GM18520 (cell line): ENCODE results near the gene HMCN1.
A peak's percentile ranks its signal among the peaks of the same experiment; 100 is the strongest.

Experiments used
- ATAC-seq: cut with Tn5 transposase; IDR thresholded peaks from one replicate; pipeline ENCODE4 v1.9.1; 2021; ENCODE audit not compliant: unreplicated experiment

The HMCN1 gene

GRCh38 chr1:185733818-185734735, at the start of gene HMCN1:
HMCN1 (plus strand) TSS chr1:185734391; CDS start chr1:185734780, 389 bp downstream.
- no peak for ATAC-seq

- ATAC-seq, result no peak
Observed at GRCh38 chr1:185686821-185687778, 47.1 kb upstream of the HMCN1 start.

- no peak for ATAC-seq
Observed at GRCh38 chr1:185690527-185690926, 43.7 kb upstream of the HMCN1 start.

DNA sequence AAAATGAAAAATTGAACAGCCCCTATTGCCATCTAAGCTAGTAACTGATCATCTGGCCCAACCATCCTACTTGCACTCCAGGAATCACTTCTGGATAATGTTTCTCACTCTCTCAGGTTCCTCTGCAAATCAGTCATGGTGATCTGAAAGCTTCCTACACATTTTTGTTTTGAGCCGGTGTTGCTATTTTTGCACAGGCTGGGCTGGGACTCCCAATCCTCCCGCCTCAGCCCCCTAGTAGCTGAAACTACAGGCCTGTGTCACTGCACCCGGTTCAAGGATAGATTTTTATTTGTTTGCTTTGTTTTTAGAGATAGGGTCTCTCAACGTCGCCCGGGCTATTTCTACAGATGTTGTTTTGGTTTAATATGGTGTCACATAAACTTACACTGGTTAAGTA, 40.5 kb upstream of the HMCN1 start:
- ATAC-seq, result no peak

- ATAC-seq, result peak; percentile 78
Observed at GRCh38 chr1:185694081-185694480, 40.1 kb upstream of the HMCN1 start.

DNA sequence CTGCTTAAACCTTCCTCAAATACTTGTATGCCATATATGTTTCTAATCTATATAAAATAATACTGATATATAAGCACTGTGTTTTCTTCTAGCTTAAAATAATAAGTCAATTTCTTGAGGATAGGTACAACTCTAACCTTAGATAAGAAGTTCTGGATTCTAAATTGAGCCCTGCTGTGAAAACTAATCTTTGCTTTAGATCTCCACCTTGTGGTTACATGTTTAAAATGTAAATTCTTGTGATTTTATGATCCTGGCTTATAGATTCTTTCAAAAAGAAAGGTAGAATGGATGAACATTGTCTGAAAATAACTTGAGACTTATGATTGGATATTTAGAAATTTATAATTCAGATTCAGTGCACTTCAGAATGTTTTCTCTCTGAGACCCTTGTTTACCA, 38.9 kb upstream of the HMCN1 start:
- no peak for ATAC-seq

DNA sequence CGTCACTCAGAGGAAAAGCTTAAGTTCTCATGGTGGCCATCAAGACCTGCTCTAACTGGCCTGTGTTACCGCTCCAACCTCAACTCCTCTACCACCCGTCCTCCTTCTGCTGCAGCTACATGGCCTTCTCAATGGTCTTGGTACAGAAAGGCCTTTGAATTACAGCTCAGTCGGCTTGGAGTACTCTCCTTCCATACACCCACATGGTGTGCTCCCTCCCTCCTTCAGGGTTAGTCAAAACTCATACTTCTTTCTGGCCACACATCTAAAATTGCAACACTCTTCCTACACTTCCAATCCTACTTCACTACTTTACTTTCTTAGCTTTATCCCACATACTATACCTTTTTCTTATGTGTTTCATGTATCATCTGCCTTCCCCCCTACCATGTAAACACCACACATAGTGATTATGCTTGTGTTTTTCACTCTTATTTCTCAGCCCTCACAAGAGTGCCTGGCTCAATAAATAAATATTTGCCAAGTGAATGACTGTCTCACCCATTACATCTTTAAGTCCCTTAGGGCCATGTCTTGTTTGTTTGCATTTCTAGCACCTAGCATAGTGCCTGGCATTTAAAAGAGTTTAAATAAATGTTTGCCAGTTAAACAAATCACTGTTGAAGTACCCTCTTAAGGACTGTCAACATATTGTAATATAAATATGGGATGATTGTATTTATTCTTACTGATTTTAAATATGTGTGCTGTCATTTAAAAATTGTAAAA, 37.6 kb upstream of the HMCN1 start:
- ATAC-seq, result no peak

- no peak for ATAC-seq
Observed at GRCh38 chr1:185699874-185700273, 34.3 kb upstream of the HMCN1 start.

DNA sequence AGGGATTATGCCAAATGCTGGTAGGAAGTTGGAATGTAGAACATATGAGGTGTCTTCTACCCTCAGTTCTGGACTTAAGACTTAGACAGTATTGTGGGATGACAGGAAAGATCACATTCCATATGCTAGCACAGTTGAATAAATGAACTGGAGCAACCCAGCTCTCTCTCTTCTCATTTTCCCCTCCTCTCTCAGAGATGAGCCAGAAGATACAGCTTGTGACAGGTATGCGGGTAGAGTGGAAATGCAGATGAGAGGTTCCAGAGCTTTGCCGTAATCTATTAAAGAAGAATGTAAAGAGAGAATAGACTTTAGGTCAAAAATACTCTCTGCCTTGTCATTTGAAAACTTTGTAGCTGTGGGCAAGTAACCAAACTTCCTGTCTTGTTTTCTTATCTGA, 32.5 kb upstream of the HMCN1 start:
- no peak for ATAC-seq

DNA sequence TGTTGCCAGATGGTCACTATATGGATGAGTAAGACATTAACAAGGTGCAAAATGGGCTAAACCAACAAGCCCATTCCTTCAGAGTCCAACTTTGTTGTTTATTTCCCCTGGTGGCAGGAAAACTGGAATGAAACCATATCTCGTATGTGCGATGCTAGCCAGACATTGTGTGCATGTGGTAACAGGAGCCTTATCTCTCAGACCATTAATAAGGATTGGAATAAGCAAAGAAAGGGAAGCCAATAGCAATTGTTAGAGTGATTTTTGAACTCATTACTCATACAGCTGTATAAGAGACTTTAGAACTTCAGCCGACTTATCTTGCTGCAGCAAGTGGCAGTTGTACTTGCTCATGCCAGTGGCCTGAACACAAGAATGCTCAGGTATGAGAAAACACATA, 30.0 kb upstream of the HMCN1 start:
- ATAC-seq, result no peak

DNA sequence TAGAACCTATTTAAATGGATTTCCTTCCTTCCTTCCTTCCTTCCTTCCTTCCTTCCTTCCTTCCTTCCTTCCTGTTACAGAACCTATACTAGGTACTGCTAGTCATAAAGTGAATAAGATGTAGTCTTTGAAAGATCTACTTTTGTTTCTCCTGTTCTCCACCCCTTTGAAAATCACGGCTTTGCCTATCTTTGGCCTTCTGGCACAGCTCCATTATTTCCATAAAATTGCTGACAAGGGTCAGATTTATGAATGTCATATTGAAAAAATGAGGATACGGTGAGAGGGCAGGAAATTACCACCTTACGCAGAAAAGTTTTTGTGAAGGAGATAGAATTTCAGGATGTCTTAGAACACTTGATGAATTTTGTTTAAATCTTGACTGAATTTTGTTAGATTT, 18.1 kb upstream of the HMCN1 start:
- no peak for ATAC-seq

DNA sequence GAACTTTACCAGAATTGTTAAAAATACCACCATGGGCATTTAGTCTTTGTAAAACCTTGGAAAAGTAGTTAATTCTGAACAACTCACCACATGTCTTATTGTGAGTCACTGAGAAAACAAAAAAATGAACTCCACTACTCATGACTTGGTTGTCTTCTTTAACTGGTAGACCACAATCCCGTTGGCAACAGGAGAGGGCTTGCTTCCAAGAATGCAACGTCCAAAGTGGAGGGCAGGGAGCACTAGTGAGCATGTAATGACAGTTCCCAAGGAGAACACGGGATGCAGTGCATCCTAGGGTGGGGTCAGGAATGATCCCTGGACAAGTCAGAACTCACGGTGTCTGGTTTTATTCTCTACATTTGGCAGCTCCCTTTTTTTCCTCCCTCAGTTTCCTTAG, 15.2 kb upstream of the HMCN1 start:
- ATAC-seq, result no peak

DNA sequence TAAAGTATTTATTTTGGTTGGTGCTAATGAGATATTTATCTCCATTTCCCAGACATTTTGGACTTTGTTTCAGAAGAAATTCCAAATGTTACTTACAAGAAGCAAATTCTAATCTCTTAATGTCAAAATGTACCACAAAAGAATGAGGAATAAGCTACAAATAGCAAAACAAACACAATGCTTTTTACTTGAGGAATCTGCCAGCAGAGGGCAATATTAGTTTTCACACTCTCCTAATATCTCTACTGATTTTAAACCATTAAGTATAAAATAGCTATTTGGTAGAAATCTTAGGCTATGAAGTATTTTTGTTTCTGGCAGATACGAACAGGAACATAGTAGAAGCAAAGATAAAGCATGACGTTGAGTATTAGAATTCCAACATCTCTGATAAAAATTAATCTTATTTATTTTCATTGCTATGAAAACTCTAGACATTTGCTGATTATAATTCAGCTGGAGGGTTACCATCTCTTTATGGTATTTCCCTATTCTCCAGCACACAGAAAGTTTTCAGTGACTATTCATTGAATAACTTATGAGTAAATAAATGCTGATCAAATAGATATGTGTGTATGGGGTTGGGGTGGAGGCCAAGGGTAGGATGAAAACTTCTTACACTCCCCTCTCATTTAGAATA, 13.4 kb upstream of the HMCN1 start:
- no peak for ATAC-seq

DNA sequence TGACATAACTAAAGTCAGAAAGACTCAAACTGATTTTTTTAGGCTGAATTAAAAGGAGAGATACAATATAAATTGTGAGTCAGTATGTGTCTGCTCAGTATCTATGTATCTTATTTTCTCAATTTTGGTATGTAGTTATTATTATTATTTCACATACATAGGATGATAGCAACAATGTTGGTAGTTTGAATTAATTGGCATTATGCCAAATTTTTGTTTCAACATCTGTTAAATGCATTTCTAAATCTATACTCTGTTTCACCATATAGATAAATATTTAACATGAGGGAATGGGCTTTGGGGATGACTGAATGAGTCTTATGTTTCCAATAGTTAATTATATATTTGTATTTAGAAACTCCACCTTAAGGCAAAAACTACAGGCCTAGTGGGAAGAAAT, 12.6 kb upstream of the HMCN1 start:
- ATAC-seq, result no peak

GRCh38 chr1:185722098-185722497, 12.1 kb upstream of the HMCN1 start:
- ATAC-seq, result no peak

DNA sequence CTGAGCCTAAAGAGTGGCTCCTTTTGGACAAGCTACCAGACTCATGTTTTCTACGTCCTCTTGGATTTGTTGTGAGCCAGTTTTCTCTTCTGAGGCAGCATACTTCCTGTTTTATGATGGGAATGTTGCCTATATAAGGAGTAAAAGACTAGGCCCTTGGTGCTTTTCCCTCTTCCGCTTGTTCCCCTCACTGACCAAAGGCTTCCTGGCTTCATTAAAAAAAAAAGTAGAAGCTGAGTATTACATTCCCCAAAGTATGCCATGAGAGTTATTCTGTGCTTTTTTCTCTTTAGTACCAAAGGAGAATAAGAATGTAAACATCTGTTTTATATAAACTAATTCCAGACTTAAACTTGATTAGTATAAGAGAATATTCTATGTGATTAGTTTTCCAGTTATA, 6.5 kb upstream of the HMCN1 start:
- ATAC-seq, result no peak

- no peak for ATAC-seq
Observed at GRCh38 chr1:185731446-185731845, 2.7 kb upstream of the HMCN1 start.

DNA sequence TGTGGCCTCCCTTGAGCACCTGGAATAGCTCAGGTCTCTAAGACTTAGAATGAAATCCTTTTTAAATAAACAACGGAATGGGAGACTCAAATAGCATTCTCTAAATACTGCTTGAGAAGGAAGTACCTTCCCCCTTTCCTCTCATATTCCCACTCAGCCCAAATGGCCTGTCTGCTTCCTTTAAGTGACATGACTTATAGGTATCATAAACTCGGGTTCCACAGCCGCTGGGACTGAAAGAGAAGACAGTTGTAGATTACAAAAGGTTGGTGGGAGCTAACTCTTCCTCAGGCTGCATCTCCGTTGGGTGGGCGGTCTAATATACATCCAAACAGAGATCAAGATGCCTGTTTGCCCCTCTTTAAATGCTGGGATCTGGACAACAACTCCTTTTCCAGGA, 1.2 kb upstream of the HMCN1 start:
- ATAC-seq, result no peak

- peak; percentile 27 for ATAC-seq
Observed at GRCh38 chr1:185734929-185735700, 924 bp downstream of the HMCN1 start.

GRCh38 chr1:185735701-185736064, 1.5 kb downstream of the HMCN1 start:
- ATAC-seq, result peak; percentile 10
